Stimulated activated CD8-positive, alpha-beta memory T cell treated with anti-CD3 and anti-CD28 coated beads, Interleukin-15, amount 100 ng/mL, for 48 hours (primary cell): ENCODE data around the gene PPP4R2.
"Not testable (repeated sequence)": the region's sequence is repeated elsewhere in the genome, so short reads cannot be mapped to it uniquely, and the experiment has no call there.

Experiments used
- DNase-seq, 2 donors: peaks; one replicate each; pipeline ENCODE4 v3.0.0-alpha.2; 2020; ENCODE audit warnings: low read depth in 2 of 2

The PPP4R2 gene

DNA sequence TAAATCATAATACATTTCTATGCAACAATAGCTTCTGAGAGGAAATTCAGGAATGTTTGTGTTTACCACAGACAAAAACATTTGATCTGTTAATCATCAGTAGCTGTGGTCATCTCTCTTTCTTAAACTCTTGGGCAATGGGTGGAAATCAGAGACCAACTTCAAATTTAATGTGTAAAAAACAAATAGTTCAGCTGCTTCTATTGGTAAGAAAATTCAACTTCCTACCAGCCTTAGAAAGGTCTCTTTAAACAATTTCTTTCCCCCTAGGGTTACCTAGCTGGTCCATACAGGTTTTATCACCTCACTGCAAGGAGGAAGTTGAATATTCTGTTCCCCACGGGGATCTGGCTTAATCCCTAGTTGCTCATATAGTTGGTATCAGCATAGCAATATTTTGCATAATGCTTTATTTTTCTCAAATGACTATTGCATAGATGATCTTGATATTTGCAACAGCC is 20.3 kb upstream of the PPP4R2 start:
- DNase-seq: no peak

DNA sequence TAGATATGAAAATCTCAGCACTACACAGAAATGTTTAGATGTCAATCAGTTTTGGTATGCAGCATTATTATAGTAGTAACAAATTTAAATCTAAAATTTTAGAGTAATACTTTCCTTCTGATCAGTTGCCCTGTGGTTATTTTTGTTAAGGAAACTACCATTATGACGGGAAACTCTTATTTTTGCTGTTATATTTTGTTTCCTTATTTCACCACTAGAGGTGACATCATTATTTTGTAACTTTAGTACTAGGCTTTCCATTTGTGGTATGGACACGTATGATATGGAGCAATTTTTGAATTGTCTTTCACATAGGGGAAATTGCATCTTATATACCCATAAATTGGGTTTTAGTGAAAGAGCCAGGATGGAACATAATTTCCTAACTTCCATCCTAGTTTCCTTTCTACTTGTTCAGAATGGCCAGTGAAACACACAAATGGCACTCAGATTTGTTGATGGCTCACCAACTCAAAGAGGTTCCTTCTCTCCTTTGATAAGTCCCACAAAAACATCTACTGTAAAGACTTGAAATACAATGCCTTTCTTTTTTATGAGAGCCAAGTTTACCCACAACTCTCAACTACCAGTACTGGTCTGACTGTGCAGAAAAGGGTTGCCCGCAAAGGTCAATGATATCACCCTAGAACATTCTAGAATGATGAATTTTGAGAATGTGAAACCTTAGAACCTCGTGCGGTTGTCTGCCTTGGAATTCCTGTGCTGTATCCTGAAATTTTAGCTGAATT is 19.4 kb upstream of the PPP4R2 start:
- no peak for DNase-seq

DNA sequence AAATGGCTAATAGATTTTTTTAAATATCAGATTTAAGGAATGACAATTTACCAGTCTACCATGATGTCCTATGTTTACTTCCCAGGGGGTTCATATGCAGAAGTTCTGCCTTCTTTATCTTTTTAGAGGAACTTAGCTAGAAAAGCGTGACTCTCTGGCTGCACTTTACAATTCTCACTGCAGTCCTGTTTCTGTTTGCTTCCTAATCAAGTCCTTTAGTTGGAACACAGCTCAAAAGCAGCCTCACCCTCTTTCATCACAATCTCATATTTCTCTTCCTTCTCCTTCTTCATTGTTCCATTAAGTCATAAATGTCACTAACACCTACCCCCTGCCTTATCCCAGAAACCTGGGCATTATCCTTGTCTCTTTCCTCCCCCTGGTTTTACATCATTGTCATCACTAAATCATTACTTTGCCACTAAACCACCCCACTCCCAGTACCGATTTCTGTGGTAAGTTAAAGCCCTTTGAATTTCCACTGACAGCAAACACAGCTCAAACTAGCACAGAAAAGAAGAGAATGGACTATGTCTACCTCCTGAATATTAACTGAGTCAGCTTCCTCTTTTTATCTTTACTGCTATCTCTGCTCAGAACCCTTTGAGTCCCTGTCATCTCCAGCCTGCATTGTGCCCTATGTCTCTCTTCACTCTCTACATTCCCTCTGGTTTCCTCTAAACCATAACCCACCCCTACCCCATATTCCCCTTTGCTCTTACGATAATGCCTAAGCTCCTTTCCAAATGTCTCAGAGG is 13.8 kb upstream of the PPP4R2 start:
- DNase-seq: no peak

DNA sequence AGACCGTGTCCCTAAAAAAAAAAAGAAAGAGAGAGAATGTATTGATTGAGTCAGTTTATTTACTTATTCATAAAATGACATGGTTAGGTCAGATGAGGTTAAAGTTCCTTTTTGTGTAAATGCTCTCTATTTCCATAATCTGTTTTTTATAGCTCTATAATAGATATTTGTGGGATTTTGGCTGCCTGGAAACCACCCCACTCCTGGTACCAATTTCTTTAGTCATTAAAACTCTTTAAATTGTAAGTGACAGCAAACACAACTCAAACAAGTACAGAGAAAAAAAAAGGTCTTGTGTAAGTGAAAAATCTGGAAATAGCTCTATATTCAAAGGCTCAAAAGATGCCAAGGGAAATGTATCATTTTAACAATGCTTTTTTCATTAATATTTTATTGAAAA is 11.0 kb upstream of the PPP4R2 start:
- DNase-seq: no peak

DNA sequence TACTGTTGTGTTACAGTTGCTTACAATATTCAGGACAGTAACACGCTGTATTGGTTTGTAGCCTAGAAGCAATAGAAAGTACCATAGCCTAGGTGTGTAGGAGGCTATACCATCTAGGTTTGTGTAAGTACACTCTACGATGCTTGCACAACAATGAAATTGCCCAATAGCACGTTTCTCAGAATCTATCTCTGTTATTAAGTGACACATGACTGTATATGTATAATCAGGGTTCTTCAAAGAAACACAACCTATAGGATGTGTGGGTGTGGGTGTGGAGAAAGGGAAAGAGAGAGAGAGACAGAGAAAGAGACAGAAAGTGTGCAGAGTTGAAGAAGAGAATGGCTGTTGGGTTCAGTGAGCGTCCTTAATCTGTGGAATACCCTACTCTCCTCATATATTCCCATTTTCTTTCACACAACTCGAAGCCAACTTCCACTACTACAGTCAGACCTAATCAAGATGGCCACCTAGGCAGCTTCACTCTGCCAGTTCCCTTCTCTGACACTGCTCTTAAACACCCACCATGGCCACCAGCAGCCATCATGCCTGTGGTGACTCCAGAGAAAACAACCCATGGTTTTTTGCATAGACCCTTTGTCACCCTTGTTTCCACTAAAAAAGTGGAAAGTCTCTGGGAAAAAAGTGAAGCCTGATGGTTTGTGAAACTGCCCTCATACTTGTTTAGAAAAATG is 5.8 kb upstream of the PPP4R2 start:
- DNase-seq: no peak

DNA sequence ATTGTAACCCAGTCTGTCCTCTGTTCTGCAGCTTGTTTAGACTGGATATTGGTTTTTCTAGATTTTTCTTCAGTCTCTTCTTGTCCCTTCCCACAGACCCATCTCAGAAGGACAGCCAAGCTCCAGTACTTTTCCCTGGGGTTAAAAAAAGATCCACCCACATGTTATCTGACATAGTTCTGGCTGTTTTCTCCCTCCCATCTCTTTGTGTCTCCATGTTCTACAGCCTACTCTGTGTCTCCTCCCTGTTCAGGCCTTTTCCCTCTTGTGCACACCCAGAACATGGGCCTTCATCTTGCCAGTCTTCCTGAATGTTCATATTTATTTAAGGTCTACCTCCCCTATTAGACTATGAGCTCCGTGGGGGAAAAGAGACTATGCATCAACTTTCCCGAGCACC is 5.1 kb upstream of the PPP4R2 start:
- no peak for DNase-seq

DNA sequence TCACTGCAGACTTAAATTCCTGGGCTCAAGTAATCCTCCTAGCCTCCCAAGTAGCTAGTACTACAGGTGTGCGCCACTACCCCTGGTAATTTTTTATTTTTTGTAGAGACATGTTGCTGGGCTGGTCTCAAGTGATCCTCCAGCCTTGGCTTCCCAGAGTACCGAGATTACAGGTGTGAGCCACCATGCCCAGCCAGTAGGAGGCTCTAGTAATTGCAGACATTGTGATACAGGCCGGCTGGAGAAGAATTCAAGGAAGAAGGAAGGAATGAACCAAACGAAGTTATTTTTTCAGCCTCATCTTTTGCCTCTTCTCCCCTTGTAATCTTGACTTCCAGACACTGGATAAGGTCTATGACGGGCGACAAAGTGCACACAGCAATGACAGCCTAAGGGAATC is 3.2 kb upstream of the PPP4R2 start:
- DNase-seq: no peak

DNA sequence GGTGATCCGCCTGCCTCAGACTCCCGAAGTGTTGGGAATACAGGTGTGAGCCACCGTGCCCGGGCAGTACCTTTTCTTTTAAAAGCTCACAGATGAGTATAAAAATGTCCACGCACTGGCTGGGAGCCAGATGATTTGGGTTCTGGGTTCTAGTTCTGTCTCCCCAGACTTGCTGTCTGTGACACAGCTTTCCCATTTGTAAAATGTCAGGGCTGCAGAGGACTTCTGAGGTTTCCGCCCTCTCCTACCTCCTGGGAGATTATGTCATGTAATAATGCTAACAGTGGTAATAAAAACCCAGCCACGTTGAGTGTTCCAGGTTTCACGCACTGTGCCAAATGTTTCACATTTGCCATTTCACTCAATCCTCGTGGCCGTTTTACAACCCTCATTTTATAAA is 1.3 kb upstream of the PPP4R2 start:
- DNase-seq: no peak

DNA sequence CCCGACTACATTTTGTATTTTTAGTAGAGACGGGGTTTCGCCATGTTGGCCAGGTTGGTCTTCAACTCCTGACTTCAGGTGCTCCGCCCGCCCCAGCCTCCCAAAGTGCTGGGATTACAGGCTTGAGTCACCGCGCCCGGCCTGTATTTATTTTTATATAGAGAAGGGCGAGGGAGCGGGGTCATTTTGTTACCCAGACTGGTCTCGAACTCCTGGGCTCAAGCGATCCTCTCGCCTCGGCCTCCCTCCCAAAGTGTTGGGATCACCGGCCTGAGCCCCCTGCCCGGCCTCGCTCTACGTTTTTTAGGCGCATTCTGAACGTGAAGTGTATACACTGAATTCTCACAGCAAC is 514 bp upstream of the PPP4R2 start:
- DNase-seq: no peak

DNA sequence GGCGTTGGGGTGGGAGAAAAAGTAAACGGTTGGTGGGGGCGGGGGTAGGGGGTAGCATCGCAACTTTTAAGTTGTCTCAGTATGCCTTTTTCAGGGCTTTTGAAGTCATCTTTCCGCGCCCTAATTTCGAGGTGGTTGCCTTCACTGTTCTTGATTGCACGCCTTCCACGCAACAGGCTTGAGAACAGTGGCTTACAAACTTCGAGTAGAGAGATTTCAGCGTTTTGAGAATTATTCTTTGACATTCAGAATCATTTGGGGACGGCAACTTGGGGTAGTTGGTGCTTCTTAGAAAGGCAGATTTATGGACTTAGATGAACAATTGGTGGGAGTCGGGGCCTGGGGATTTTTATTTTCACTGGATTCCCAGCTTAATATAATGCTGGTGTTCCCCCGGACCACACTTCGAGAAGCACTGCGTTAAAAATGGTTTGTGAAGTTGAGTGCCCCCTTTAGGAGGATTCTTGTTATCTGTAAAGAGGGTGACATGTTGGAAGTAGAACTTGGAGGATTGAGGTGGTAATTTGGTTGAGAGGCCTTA is 880 bp downstream of the PPP4R2 start:
- peak in 1 of 2 donors; percentile 16 for DNase-seq

DNA sequence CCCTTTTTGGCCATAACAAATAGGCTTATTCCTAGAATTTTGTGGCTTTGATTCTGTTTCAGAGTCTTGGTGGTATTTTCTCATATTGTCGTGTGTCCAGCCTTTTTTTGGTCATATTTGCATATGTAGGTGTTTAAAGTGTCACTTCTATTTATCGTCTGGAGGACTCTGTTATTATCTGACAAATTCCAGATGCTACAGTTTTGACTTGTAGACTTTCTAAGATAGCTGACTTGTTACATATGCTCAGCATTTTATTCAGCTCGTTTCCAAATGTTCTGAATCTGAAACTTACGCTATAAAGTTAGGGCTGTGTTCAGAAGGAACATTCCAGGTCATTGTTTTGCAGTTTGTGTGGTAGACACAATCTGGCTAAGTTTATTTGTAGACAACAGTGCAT is 1.9 kb downstream of the PPP4R2 start:
- no peak for DNase-seq

DNA sequence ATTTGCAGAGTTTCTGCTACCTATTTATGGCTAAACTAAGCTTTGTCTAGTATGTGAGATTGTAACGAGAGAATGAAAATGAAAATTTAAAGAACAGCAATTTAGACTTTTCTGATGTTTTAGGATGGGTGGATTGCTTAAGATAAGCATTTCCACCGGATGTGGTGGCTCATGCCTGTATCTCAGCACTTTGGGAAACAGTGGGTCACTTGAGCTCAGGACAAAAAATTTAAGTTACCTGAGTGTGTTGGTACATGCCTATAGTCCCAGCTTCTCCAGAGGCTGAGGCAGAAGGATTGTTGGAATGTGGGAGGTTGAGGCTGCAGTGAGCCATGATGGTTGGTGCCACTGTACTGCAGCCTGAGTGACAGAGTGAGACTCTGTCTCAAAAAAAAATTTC is 3.3 kb downstream of the PPP4R2 start:
- DNase-seq: no peak

DNA sequence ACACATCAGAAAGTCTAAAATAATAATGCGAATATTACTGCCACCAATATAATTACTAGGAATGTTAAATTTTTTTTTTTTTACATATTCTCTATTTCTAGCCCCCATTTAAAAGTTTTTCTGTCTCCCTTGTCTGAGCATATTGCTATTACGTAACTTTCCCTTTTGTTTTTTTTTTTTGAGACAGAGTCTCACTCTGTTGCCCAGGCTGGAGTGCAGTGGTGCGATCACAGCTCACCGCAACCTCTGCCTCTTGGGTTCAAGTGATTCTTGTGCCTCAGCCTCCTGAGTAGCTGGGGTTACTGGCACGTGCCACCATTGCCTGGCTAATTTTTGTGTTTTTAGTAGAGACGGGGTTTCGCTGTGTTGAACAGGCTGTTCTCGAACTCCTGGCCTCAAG is 6.4 kb downstream of the PPP4R2 start:
- not testable (repeated sequence) for DNase-seq

DNA sequence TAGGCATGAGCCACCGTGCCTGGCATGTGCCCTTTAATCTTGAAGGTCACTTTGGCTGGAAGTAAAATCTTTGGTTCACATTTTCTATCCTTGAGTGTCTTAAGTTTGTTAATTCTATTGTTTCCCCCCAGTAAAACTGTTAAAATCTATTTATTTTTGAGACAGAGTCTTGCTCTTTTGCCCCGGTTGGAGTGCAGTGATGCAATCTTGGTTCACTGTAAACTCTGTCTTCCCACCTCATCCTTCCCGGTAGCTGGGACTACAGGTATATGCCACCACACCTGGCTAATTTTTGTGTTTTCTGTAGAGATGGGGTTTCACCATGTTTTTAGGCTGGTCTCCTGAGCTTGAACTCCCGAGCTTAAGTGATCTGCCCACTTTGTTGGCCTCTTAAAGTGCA is 7.7 kb downstream of the PPP4R2 start:
- no peak for DNase-seq

DNA sequence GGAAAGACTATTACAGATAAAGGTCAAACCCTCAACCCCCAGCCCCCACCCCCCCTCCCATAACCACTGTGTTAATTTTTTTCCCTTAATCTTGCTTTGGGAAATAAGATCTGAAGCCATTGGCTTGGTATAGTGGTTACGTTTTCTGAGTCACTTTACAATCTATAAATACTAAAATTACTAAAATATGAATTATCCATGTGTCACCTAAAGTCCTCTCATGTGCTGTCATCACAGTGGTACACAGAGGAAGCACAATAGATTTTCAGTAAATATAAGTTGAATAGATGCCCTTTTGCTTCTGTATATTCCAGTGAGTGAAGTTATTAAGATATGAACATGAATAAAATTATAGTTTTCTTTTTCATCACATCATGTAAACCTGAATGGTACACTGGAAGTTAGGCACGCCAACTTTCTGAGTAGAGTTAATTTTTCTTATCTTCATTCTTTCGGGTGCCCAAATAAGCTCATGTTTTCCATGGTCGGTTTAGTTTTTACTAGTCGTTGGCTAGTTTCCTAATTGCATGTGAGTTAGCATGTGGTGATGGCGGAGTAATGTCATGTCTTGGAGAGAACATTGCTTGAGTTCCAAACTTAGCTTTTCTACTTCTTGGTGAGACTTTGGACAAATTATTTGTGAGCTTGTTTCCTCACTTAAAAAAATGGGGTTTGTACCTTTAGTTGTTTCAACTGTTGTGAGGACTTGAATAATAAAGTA is 11.5 kb downstream of the PPP4R2 start:
- DNase-seq: no peak

DNA sequence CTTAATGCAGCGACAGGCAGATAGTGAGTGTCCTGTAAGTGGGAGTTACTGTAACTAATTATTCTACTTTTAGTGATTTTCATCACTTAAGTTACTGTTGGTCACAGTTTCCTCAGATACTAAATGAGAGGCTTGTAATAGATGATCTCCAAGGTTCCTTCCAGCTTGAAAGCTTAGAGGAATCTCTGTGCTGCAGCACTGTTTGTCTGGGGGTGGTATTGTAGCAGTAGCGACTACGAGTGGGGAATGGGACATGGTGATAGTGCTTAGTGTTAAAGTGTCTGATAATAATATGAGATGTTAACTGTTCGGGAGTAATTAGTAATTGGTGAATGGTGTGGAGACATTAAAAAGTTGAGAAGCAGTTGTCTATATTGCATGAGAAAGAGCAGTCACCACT is 12.4 kb downstream of the PPP4R2 start:
- no peak for DNase-seq

DNA sequence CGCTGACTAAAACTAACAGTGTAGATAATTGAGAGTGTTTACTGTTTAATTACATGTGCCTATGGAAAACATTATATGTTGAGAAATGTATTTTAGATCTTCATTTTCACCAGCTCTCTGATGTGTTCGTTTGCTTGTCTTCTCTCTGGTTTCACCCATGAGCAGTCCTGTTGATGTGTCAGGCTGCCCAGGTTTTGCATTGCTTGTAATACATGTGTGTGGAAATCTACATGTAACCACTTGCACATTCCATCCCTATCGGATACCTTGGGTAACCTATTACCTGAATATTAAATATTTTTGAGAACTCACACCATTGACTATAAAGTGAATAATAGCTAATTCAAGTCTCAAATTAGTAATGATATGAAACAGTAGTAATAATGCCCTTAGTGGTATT is 13.1 kb downstream of the PPP4R2 start:
- no peak for DNase-seq

DNA sequence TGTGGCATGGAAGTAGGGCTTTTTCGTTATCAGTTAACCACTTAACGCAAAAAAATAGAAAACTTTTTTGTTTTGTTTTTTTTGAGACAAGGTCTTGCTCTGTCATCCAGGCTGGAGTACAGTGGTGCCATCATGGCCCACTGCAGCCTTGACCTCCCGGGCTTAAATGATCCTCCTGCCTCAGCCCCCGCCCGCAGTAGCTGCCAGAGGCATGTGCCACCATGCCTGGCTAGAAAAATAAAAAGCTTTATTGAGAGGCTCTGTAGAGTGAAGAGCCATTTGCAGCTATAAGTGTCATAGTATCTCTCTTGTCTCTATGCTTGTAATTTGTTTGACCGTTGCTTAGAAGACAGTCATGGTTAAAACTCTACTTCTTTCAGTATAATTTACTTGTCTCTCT is 13.5 kb downstream of the PPP4R2 start:
- DNase-seq: no peak

DNA sequence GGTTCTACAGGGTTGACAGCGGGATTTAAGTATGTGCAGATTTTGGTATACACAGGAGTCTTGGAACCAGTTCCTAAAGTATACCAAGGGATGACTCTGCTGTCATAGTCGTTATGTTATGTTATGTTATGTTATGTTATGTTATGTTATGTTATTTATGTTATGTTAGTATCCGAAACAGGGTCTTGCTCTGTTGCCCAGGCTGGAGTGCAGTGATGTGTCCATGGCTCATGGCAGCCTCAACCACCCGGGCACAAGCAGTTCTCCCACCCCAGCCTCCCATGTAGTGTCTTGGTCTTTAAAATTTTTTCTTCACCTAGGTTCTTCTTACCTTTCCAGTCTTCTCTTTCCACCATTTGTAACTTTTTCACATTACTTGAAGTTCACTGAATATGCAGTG is 21.7 kb downstream of the PPP4R2 start:
- no peak for DNase-seq

DNA sequence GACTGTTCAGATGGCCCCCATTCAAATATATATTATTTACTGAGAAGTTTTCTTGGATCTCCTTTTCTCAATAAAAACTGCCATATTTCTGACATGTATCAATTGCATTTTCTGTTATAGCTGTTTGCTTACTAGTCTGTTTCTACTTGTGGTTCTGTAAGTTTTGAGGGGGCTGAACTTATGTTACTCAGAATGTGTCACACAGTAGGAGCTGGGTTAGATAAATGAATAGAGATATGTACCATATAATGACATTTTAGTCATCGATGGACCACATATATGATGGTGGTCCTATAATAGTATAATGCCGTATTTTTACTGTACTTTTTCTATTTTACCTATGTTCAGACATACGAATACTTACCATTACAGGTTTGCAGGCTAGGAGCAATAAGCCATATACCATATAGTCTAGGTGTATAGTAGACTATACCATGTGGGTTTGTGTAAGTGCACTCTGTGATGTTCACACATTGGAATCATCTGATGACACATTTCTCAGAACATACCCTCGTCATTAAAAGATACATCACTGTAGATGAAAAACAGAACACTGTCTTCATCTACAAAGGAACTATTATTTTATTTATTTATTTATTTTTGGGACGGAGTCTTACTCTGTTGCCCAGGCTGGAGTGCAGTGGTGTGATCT is 22.3 kb downstream of the PPP4R2 start:
- DNase-seq: no peak

DNA sequence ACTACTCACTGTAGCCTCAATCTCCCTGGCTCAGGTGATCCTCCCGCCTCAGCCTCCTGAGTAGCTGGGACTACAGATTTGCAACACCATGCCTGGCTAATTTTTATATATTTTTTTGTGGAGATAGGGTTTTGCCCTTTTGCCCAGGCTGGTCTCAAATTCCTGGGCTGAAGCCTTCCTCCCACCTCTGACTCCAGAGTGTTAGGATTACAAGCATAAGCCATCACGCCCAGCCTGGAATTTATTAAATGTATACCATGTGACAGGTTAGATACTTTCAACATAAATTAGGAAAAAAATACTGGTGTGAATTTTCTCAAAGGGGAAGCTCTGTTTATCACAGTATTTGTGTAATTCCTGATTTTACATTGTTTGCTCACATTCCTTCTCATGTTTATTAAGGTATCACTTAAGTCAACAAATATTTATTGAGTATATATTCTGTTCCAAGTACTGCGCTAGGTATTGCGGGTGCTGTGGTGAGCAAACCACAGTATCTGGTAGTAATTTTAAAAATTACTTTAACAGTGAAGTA is 24.8 kb downstream of the PPP4R2 start:
- no peak for DNase-seq
